ENCODE measurements around the gene RALGPS1.
A peak's percentile ranks its signal among the peaks of the same experiment; 100 is the strongest.

RALGPS1 gene

GRCh38 chr9:126906091-126906490 lies 8.5 kb upstream of the RALGPS1 start:
- no peak for DNase-seq (ENCODE audit: low spot score)

GRCh38 chr9:126907058-126907457 lies 7.5 kb upstream of the RALGPS1 start:
- DNase-seq (ENCODE audit: low spot score), result no peak

GRCh38 chr9:126915281-126915816 lies 767 bp downstream of the RALGPS1 start:
- DNase-seq (ENCODE audit: low spot score), result no peak

GRCh38 chr9:126915846-126916543 lies 1.4 kb downstream of the RALGPS1 start:
- DNase-seq (ENCODE audit: low spot score), result no peak

DNA sequence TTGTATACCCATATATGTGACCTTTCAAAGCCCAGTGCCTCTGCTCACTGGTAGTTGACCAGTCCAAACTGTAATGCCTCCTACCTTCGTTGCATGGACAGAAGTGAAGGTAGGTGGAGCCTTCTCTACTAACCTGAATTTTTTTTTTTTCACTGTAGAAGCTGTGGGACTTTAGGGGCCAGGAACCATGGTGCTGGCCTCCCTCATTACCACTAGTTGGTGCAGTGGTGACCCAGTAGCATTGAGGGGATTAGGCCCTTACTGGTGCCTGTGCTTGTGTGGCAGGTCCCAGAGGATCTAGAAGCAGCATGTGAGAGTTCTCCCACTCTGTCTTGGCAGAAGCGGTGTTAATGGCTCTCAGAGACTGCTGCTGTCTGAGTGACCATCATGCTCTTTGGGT lies 2.3 kb downstream of the RALGPS1 start:
- no peak for DNase-seq (ENCODE audit: low spot score)

DNA sequence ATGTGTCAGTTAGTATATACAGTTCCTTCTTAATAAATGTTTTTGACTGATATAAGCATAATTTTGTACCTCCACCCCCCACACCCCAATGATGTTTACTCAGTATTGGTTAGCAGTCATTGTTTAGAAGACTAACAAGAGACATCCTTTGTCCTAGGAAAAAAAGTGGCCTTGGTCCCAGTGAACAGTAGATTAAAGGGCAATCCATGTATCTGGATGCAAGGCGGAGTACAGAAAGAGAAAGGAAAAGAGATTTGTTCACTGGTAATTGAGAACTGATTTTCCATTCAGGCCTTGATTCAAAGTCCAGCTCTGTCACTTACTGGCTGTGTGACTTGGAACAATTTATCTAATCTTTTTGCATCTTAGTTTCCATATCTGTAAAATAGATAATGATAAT lies 4.6 kb downstream of the RALGPS1 start:
- DNase-seq (ENCODE audit: low spot score), result no peak

- DNase-seq (ENCODE audit: low spot score), result no peak
These were observed 11.3 kb downstream of the RALGPS1 start for GRCh38 chr9:126925876-126926275.

DNA sequence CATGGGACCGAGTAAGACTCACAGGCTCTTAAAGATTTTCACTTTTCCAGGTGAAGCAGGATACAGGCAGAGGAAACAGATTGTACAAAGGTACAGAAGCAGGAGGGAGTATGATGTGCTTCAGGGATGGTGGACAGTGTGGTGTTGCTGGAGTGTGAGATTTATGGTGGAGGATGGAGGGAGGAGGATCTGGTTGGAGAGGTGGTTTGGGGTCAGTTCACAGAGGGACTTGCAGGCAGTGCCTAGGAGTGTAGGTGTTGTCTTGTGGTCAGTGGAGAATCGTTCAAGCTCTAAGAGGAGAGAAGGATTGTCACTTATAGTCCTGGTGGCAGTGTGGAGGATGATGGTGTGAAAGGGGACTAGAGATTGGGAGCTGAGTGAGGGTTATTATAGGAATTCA lies 11.8 kb downstream of the RALGPS1 start:
- no peak for DNase-seq (ENCODE audit: low spot score)

DNA sequence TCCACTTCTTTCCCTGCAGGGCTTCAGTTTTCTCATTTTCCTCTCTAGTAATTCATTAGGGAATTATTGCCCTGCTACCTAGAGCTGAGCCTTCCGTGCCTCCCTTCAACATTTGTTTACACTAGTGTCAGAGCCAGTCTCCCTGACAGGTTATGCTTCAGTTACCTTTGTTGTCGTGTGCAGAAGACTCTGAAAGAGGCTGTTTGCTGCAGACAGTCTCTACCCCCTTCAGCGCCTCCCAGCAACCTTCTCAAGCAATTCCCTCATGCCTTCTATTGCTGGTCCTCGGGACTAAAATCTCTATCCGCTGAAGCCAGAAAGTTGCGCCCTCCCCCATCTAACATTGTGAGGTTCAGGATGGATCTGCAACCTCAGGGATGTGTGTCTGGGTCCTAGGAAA lies 12.8 kb downstream of the RALGPS1 start:
- no peak for DNase-seq (ENCODE audit: low spot score)

DNA sequence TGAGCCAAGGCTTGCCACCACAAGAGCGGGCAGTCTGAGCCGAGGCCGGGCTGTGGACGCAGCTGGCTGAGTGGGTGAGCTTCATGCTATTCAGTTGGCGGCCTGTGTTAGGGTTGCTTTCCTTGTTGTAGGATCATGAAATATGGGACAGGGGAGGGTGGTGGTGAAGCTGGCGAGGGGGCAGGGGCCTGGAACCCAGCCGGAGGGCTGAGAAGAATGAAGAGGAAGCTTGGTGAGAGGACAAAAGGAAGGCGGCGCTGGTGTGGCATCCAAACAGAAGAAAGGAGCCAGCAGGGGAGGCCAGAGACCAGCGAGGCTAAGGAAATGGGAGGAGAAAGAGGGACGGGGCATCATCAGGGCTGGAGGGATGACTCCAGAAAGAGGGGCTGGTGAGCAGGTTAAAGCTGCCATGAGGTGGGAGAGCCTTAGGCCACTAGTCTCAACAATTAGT lies 18.3 kb downstream of the RALGPS1 start:
- DNase-seq (ENCODE audit: low spot score), result no peak

DNA sequence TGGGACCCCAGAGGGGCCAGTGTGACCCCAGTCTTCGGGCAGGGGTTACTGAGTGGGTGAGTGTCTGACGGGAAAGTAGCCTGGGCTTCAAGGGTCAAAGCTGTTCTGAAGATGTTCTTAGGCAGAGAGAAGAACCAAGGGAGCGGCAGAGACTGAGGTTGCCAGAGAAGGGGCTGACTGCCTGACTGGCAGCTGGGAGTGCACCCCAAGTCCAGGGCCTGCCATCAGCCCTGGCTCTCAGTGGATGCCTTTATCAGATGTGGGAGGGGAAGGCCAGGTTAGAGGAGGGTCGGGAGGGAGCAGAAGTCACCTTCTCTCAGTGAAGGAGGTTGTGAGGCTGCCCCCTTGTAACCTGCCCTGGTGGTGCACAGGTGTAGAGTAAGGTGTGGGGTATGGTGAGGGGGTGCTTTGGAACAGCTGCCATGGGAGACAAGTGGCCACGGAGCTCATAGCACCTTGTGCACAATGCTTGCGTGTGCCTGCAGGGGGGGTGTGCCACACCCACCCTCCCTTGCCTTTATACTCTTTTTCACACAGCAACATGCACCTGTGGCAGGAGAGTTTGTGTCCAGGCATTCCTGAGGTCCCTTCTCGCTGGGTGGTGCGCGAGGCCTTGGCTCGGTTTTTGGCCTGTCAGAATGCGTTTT lies 18.9 kb downstream of the RALGPS1 start:
- no peak for DNase-seq (ENCODE audit: low spot score)

- no peak for DNase-seq (ENCODE audit: low spot score)
These were observed 19.9 kb downstream of the RALGPS1 start for GRCh38 chr9:126934441-126934840.

DNA sequence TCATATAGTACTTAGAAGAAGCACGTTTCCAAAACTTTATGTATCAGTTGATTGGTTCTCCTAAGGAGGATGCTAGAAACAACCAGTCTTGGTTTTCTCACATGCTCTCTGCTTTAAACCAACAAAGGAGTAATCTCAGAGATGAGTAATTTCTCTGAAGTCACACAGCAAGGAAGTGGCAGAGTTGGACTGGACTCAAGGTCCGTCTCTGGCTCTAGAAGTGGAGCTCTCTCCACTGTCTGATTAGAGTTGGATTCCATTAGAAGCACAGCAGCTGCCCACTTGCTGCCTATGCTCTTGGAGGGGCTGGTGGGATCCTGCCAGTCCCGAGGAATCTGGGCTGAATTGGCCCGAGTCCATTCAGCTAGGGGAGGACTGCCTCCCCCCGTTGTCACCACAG lies 21.0 kb downstream of the RALGPS1 start:
- DNase-seq (ENCODE audit: low spot score), result no peak

DNA sequence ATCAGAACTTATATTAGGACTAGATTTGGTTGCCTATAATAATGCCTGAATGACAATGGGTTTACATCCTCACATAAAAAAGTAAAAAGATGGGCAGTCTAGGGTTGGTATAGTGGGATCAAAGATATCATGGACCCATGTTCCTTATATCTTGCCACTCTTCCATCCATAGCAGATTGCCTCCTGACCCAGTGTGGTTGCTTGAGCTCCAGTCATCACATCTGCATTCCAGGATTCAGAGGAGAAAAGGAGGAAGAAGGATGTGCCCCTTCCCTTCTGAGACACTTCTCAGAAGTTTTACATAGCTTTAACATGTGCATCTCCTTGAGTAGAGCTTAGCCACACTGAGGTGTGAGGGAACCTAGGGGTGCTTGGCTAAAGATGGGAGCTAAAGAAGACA lies 22.9 kb downstream of the RALGPS1 start:
- no peak for DNase-seq (ENCODE audit: low spot score)

DNA sequence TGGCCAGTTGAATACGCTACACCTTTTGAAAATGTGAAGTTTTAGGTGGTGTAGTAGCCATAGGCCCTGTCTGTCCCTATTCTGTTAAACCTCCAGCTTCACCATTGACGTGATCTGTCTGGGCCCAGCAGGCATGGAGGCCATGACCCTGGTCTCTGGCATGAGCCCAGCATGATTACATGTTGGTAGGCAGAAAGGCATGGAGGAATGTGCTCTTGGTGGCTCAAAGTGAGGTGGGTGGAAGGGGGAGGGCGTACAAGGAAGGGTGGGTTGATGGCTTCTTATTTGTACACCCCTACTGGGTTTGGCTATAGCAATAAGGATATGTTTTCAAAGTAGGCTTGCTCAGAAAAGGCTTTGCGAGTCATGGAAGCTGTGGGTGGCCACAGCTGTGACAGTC lies 23.7 kb downstream of the RALGPS1 start:
- no peak for DNase-seq (ENCODE audit: low spot score)

- no peak for DNase-seq (ENCODE audit: low spot score)
These were observed 25.2 kb downstream of the RALGPS1 start for GRCh38 chr9:126939821-126940221.

DNA sequence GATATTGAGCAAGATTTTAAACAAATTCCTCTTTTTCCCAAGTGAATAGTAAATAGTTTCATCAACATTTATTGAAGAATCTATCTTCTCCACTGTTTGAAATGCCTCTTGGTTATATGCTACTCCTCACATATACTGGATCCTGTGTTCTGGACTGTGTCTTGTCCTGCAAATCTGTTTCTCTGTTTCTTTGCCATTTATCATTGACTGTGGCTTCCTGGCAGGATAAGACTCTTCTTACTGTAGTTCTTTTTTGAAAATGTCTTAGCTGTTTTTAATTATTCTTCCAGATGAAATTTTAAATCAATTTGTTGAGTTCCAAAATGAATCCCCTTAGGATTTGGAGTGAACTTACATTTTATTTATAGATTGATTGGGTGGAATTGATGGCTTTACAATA lies 27.8 kb downstream of the RALGPS1 start:
- DNase-seq (ENCODE audit: low spot score), result no peak

GRCh38 chr9:126945682-126946081 lies 31.1 kb downstream of the RALGPS1 start:
- no peak for DNase-seq (ENCODE audit: low spot score)

GRCh38 chr9:126947529-126947928 lies 32.9 kb downstream of the RALGPS1 start:
- DNase-seq (ENCODE audit: low spot score), result no peak

DNA sequence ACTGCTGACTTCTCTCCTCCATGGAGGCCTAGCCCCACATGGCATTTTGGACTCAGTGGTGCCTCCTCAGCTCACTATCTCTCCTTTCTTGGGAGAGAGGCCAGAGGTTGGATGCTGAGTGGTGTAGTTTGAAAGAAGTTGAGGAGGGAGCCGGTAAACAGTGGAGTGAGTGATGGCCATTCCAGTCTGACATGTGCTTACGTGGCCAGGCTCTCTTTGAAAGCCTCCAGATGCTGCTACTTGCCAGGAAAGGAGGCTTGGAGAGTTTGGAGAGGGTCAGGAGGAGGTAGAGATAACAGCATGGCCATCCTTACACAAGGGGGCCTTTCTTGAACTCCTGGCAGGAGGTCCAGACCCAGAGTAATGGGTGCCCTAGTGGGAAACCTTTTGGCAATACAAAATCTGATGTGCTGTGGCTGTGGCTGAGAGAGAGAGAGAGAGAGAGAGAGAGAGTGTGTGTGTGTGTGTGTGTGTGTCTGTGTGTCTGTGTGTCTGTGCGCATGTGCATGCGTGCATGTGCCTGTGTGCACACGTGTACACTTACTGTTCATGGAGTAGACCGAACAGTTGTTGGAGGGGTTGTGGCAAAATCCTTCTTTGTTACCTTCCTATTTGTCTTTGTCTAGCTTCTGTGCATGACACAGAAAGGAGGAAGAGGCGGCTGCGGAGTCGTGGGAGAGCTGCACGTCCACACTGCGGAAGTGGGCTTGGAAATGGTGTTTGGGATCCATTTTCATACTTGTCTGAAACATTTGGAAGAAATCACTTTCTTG lies 37.8 kb downstream of the RALGPS1 start:
- peak; percentile 78 for DNase-seq (ENCODE audit: low spot score)

GRCh38 chr9:126953041-126953809 lies 38.6 kb downstream of the RALGPS1 start:
- peak; percentile 74 for DNase-seq (ENCODE audit: low spot score)

- no peak for DNase-seq (ENCODE audit: low spot score)
These were observed 41.2 kb downstream of the RALGPS1 start for GRCh38 chr9:126955811-126956210.
